OCI-LY7 (cell line): ENCODE results near the gene ZBTB22. TPM values are rescaled to one million over a fixed set of nuclear protein-coding genes. Genes with fewer than 3 reads are reported as not detected.

ENCODE experiments used
- BruUV-seq: library from RNA; stranded (reverse); fragments of 400-500 nt; replicated peaks from 2 replicates; lab custom pipeline; 2021; lab: Mats Ljungman, UMichigan
- CTCF ChIA-PET: fragments of 300-600 bp; sonication (Branson Sonifier 250); formaldehyde crosslinking; loops from one replicate; lab custom pipeline; 2022; ENCODE audit warnings: antibody characterized with exemption; ENCODE audit not compliant: unreplicated experiment; lab: Charles Lee
- POLR2A ChIA-PET: fragments of 300-600 bp; sonication (Branson Sonifier 250); formaldehyde crosslinking; loops from one replicate; lab custom pipeline; 2022; ENCODE audit warnings: antibody characterized with exemption; lab: Charles Lee
- DNase-seq: peaks from one replicate; pipeline ENCODE4 v3.0.0-alpha.2; 2015; ENCODE audit warnings: low spot score
- H2AFZ ChIP-seq: fragments of 200-600 bp; sonication (generic), shearing (Covaris generic); 2 replicates; pipeline ENCODE4 v1.6.1; 2014; ENCODE audit warnings: mild to moderate bottlenecking, antibody characterized with exemption, low read length, moderate library complexity
- H3K27ac ChIP-seq: fragments of 200-600 bp; sonication (generic); 2 replicates; pipeline ENCODE4 v1.5.1; 2014; ENCODE audit warnings: mixed run types, low read depth, mild to moderate bottlenecking, moderate library complexity, low read length, inconsistent platforms; ENCODE audit not compliant: poor library complexity, severe bottlenecking
- H3K36me3 ChIP-seq: fragments of 200-600 bp; sonication (generic); 2 replicates; pipeline ENCODE4 v1.6.1; 2014; ENCODE audit warnings: mild to moderate bottlenecking, antibody characterized with exemption, low read length, moderate library complexity, mixed read lengths; ENCODE audit not compliant: insufficient read depth
- H3K4me1 ChIP-seq: fragments of 200-600 bp; sonication (generic); 2 replicates; pipeline ENCODE4 v1.5.1; 2014; ENCODE audit warnings: mild to moderate bottlenecking, low read length; ENCODE audit not compliant: insufficient read depth, poor library complexity, severe bottlenecking
- H3K4me2 ChIP-seq: fragments of 200-600 bp; sonication (generic); 2 replicates; pipeline ENCODE4 v1.6.1; 2014; ENCODE audit warnings: mild to moderate bottlenecking, low read length
- H3K4me3 ChIP-seq: fragments of 200-600 bp; sonication (generic); 2 replicates; pipeline ENCODE4 v1.5.1; 2014; ENCODE audit warnings: mild to moderate bottlenecking, low read depth, low read length; ENCODE audit not compliant: poor library complexity, severe bottlenecking
- H3K79me2 ChIP-seq: fragments of 200-600 bp; sonication (generic); 2 replicates; pipeline ENCODE4 v1.6.1; 2016; ENCODE audit warnings: low read depth, mild to moderate bottlenecking, low read length, moderate library complexity, mixed read lengths; ENCODE audit not compliant: insufficient read depth
- H3K9me2 ChIP-seq: fragments of 200-600 bp; sonication (generic); 2 replicates; pipeline ENCODE4 v1.6.1; 2016; ENCODE audit warnings: mild to moderate bottlenecking, low read length, mixed read lengths; ENCODE audit not compliant: insufficient read depth
- H3K9me3 ChIP-seq: fragments of 200-600 bp; sonication (generic); 2 replicates; pipeline ENCODE4 v1.6.1; 2014; ENCODE audit warnings: mild to moderate bottlenecking, mixed run types, low read length, mixed read lengths
- H4K20me1 ChIP-seq: fragments of 200-600 bp; sonication (generic); 2 replicates; pipeline ENCODE4 v1.6.1; 2014; ENCODE audit warnings: mild to moderate bottlenecking, antibody characterized with exemption, low read length, moderate library complexity, mixed read lengths; ENCODE audit not compliant: insufficient read depth
- EZH2phosphoT487 ChIP-seq: fragments of 200-600 bp; sonication (generic); IDR thresholded peaks from 2 replicates; pipeline ENCODE4 v1.6.1; 2018; ENCODE audit warnings: low read depth, borderline replicate concordance, mild to moderate bottlenecking, mixed run types, antibody characterized with exemption, low read length, moderate library complexity, mixed read lengths
- intact Hi-C: fragments of 100-400 bp; cut with micrococcal nuclease; formaldehyde crosslinking; loops from one replicate; pipeline ENCODE4 v1.10.0; 2022; ENCODE audit not compliant: unreplicated experiment
- total RNA-seq, 2 experiments: library from RNA; depleted of rRNA in 1 of 2; stranded (reverse); fragments of >200 nt in 1 of 2; shearing (Covaris generic) in 1 of 2; gene quantifications; 2 replicates each; pipeline ENCODE4 v1.2.3, GENCODE V29; 2014 to 2022
- TF ChIP-seq, protein P1 (sequence below): fragments of 200-600 bp; sonication (generic); conservative IDR thresholded peaks from 2 replicates; pipeline ENCODE4 v1.5.1; 2014; ENCODE audit warnings: mild to moderate bottlenecking, antibody characterized with exemption, low read length, moderate library complexity, mixed read lengths

Gene ZBTB22
- total RNA-seq, 2 experiments from 2014 or later, result 14.1 to 21.6 TPM

DNA sequence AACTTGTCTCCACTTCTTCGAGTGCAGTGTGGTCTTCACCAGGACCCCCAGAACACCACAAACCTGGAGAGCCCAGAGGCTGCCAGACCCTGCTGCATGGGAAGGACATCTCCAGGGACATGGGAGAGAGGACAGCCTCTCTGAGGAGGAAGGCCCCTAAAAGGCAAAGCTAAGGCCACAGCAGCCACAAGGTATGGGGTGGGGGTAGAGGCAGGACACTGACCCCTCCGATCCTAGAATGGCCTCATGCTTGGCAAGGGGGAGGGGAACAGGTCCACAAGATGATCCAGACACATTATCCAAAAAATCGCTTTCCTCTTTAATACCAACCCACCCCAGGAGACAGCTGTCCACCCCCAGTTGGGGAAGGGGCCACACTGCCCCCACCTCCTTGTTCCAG lies 38.7 kb downstream of the ZBTB22 start:
- CTCF ChIA-PET, result interaction anchor here (2.7 kb wide), 1 partner anchor 21 kb away, joined by 12 read pairs; no protein-coding TSS in a partner anchor
- Histone ChIP-seq H4K20me1 (peaks cover 15% of the 10 kb centered on the region), H3K4me1 (peaks cover 54% of the 10 kb centered on the region), H3K9me3 (no peaks in the 10 kb centered on the region), H3K4me3 (no peak overlapping the region), H3K9me2 (no peaks in the 10 kb centered on the region), H3K79me2 (peaks cover 22% of the 10 kb centered on the region), H3K4me2 (no peak overlapping the region), H3K36me3 (peaks cover 91% of the 10 kb centered on the region), H3K27ac (peak overlapping the region; percentile 93), H2AFZ (no peak overlapping the region)
- no peak for DNase-seq
- BruUV-seq, result no TSS peak
- intact Hi-C loops, result loop anchor here (1.0 to 5.0 kb wide), 3 partner anchors 20 to 148 kb away; partner anchors contain the start of gene KIFC1
- POLR2A ChIA-PET, result interaction anchor here (0.8 to 3.2 kb wide), 3 partner anchors 11 to 31 kb away, joined by 3 to 19 read pairs (median 4); partner anchors contain the start of genes PFDN6, RGL2 and WDR46
- TF ChIP-seq, protein P1, sequence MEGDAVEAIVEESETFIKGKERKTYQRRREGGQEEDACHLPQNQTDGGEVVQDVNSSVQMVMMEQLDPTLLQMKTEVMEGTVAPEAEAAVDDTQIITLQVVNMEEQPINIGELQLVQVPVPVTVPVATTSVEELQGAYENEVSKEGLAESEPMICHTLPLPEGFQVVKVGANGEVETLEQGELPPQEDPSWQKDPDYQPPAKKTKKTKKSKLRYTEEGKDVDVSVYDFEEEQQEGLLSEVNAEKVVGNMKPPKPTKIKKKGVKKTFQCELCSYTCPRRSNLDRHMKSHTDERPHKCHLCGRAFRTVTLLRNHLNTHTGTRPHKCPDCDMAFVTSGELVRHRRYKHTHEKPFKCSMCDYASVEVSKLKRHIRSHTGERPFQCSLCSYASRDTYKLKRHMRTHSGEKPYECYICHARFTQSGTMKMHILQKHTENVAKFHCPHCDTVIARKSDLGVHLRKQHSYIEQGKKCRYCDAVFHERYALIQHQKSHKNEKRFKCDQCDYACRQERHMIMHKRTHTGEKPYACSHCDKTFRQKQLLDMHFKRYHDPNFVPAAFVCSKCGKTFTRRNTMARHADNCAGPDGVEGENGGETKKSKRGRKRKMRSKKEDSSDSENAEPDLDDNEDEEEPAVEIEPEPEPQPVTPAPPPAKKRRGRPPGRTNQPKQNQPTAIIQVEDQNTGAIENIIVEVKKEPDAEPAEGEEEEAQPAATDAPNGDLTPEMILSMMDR, result no peak
- no peak for TF ChIP-seq EZH2phosphoT487

GRCh38 chr6:33278392-33278741 lies 39.2 kb downstream of the ZBTB22 start:
- ChIA-PET CTCF (interaction anchor here (2.7 kb wide), 1 partner anchor 21 kb away, joined by 12 read pairs; no protein-coding TSS in a partner anchor), POLR2A (interaction anchor here (0.6 to 3.2 kb wide), 6 partner anchors 9 to 204 kb away, joined by 3 to 19 read pairs (median 4); partner anchors contain the start of genes PFDN6, RGL2 and WDR46)
- H3K9me3 ChIP-seq, result no peaks in the 10 kb centered on the region
- no peak for TF ChIP-seq EZH2phosphoT487
- TF ChIP-seq, protein P1, result no peak
- no TSS peak for BruUV-seq
- peaks cover 19% of the 10 kb centered on the region for H4K20me1 ChIP-seq
- H3K4me3 ChIP-seq, result no peak overlapping the region
- peaks cover 91% of the 10 kb centered on the region for H3K36me3 ChIP-seq
- no peaks in the 10 kb centered on the region for H3K9me2 ChIP-seq
- H3K79me2 ChIP-seq, result peaks cover 26% of the 10 kb centered on the region
- no peak for DNase-seq
- peak overlapping the region; percentile 93 for H3K4me2 ChIP-seq
- H3K4me1 ChIP-seq, result peaks cover 58% of the 10 kb centered on the region
- no peak overlapping the region for H2AFZ ChIP-seq
- intact Hi-C loops, result loop anchor here (1.0 to 5.0 kb wide), 3 partner anchors 21 to 149 kb away; partner anchors contain the start of gene KIFC1
- peak overlapping the region; percentile 93 for H3K27ac ChIP-seq
